Immature natural killer cell (primary cell): Measurements from ENCODE around the gene ZBTB6. TPM values are rescaled to one million over a fixed set of nuclear protein-coding genes. Genes with fewer than 3 reads are reported as not detected.
"Not testable (repeated sequence)": the region's sequence is repeated elsewhere in the genome, so short reads cannot be mapped to it uniquely, and the experiment has no call there.

Experiments used
- DNase-seq, 3 donors: peaks; one replicate each; pipeline ENCODE4 v3.0.0; 2022; ENCODE audit warnings: mixed read lengths in 1 of 3
- H3K27ac Mint-ChIP-seq, 6 donors: one replicate each; pipeline ENCODE4 v1.8.0; 2020; ENCODE audit warnings: mixed read lengths in 6 of 6, mild to moderate bottlenecking in 5 of 6, inconsistent platforms in 4 of 6, moderate library complexity in 3 of 6
- H3K27me3 Mint-ChIP-seq, 3 donors: one replicate each; pipeline ENCODE4 v1.8.0; 2020 to 2021; ENCODE audit warnings: low read depth in 3 of 3, mild to moderate bottlenecking in 3 of 3, mixed read lengths in 3 of 3, moderate library complexity in 3 of 3, inconsistent platforms in 1 of 3
- H3K36me3 Mint-ChIP-seq, 3 donors: one replicate each; pipeline ENCODE4 v1.8.0; 2020; ENCODE audit warnings: mixed read lengths in 3 of 3, inconsistent platforms in 2 of 3, mild to moderate bottlenecking in 2 of 3
- H3K4me1 Mint-ChIP-seq, 2 donors: one replicate each; pipeline ENCODE4 v1.8.0; 2020; ENCODE audit warnings: inconsistent platforms in 2 of 2, mild to moderate bottlenecking in 2 of 2, mixed read lengths in 2 of 2, moderate library complexity in 1 of 2
- H3K4me3 Mint-ChIP-seq, 5 donors: one replicate each; pipeline ENCODE4 v1.8.0; 2020; ENCODE audit warnings: mild to moderate bottlenecking in 5 of 5, mixed read lengths in 5 of 5, inconsistent platforms in 3 of 5, moderate library complexity in 3 of 5
- H3K9me3 Mint-ChIP-seq, 6 donors: one replicate each; pipeline ENCODE4 v1.8.0; 2020; ENCODE audit warnings: mild to moderate bottlenecking in 6 of 6, mixed read lengths in 6 of 6, inconsistent platforms in 4 of 6, moderate library complexity in 3 of 6
- polyA plus RNA-seq, 3 donors: library from polyadenylated mRNA; unstranded; fragments of 300-500 nt; fragmentation: Illumina TruSeq; gene quantifications; one replicate each; pipeline ENCODE4 v1.2.3, GENCODE V29; 2021

Gene ZBTB6
- polyA plus RNA-seq, 3 donors from 2014 or later, result 2.3 to 2.6 TPM; not detected in 1

DNA sequence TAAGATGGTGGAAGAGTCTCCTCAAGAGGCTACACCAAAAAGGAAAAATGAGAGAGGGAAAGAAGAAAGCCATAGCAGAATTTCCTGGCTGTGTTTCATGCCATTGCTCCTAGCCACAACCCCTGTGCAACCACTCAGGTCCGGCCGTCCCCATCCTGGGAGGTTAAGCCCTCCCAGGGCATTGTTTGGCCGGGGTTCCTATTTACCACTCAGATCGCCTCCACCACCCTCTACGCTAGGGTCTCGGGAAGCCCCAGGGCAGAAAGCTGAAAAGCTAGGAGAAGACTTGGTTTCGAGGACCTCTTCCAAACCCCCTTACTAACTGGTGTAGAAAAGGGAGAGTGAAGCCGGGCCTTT is 8.7 kb downstream of the ZBTB6 start:
- Mint-ChIP-seq H3K9me3 (no peaks in the 10 kb centered on the region), H3K4me1 (peaks cover 42 to 55% of the 10 kb centered on the region in 2 donors), H3K36me3 (peaks cover 0 to 6% (median 4%) of the 10 kb centered on the region in 3 donors), H3K4me3 (peak overlapping the region; percentile 82 to 93 (median 93)), H3K27me3 (peaks cover 4 to 10% (median 6%) of the 10 kb centered on the region in 3 donors), H3K27ac (peak overlapping the region; percentile 82 to 96 (median 92))
- peak in 1 of 3 donors; percentile 26 for DNase-seq

DNA sequence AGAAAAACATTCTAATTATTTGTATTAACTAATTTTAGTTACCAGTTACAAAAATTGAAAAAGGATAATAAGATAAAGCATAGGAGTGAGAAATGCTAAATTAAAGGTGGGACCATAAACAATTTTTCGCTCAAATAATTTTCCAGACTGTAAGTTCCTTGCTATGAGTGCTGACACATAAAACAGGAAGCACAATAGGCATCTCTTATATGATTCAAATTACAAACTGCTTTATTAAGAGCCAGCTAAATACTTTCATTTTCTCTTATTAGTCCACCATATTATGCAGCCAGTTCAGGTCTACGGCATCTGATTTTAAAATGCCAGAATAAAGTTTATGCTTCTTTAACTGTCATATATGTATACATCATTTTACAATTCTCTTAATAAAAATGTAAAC is 12.3 kb downstream of the ZBTB6 start:
- Mint-ChIP-seq H3K27ac (peak overlapping the region; percentile 79 to 95 (median 90)), H3K9me3 (no peaks in the 10 kb centered on the region), H3K4me1 (peaks cover 61 to 83% of the 10 kb centered on the region in 2 donors), H3K4me3 (peak overlapping the region; percentile 57 to 84 (median 75)), H3K27me3 (peaks cover 4 to 10% (median 6%) of the 10 kb centered on the region in 3 donors), H3K36me3 (peaks cover 0 to 7% (median 4%) of the 10 kb centered on the region in 3 donors)
- DNase-seq, result peak; percentile 24 to 43 (median 35)

DNA sequence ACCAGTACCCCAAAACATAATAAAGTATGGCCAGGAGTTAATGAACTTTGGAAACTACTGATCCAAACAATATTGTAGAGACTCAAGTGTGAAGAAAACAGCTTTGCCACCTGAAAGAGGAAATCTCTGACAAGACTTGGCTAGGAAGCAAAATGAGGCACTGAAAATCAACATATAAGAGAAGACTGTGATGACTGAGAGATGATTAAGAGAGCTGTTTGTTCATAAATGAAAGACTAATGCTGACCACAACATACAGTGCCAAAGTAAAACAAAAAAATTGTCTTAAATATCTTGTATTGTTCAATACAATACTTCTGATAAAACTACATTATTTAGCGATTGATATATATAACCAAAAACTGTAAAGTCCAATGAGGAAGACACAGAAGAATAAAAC is 15.2 kb downstream of the ZBTB6 start:
- H3K4me3 Mint-ChIP-seq, result peak overlapping the region in 1 of 5 donors; percentile 21
- peaks cover 0 to 2% (median 0%) of the 10 kb centered on the region in 3 donors for H3K27me3 Mint-ChIP-seq
- H3K9me3 Mint-ChIP-seq, result no peaks in the 10 kb centered on the region
- peak overlapping the region in 5 of 6 donors; percentile 11 to 88 (median 58) for H3K27ac Mint-ChIP-seq
- DNase-seq, result no peak
- H3K36me3 Mint-ChIP-seq, result peaks cover 0 to 14% (median 4%) of the 10 kb centered on the region in 3 donors
- peaks cover 40 to 64% of the 10 kb centered on the region in 2 donors for H3K4me1 Mint-ChIP-seq

DNA sequence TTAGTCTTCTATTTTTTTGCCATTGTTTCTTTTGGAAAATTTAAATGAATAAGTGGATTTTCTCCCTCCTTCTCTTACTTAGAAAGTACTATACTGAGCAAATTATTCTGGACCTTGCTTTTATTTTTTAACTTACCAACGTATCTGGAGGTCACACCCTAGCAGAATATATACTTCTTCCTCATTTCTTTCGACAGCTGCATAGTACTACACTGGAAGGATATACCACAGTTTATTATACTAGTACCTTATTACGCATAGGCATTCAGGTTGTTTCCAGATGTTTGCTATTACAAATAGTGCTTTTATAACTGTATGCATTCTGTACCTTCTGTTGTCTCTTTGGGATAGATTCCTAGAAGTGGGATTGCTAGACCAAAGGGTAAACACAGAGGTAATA is 24.6 kb downstream of the ZBTB6 start:
- H3K27ac Mint-ChIP-seq, result peak overlapping the region in 1 of 6 donors; percentile 22
- H3K9me3 Mint-ChIP-seq, result no peaks in the 10 kb centered on the region
- no peak overlapping the region for H3K4me3 Mint-ChIP-seq
- no peak for DNase-seq
- H3K36me3 Mint-ChIP-seq, result peaks cover 4 to 28% (median 24%) of the 10 kb centered on the region in 3 donors
- H3K27me3 Mint-ChIP-seq, result peaks cover 0 to 3% (median 2%) of the 10 kb centered on the region in 3 donors
- peaks cover 4 to 7% of the 10 kb centered on the region in 2 donors for H3K4me1 Mint-ChIP-seq

DNA sequence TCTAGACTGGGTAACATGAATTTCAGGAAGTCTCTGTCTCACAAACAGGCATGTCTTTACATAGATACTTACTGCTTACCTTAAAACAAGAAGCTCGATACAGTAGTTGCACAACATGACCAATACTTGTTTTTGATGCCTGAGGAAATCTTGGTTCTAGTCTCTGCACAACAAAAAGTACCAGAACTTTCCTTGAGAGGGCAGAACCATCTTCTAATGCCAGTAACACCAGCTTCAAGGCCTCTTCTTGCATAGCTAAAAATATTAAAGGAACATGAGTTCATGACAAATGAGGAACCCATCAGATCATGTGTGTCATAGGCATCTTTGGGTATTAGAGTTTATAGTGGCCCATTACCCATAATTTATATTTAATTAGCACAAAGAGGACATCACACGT is 30.0 kb downstream of the ZBTB6 start:
- Mint-ChIP-seq H3K27ac (no peak overlapping the region), H3K36me3 (peaks cover 4 to 38% (median 19%) of the 10 kb centered on the region in 3 donors), H3K9me3 (no peaks in the 10 kb centered on the region), H3K4me1 (no peaks in the 10 kb centered on the region), H3K27me3 (no peaks in the 10 kb centered on the region), H3K4me3 (no peak overlapping the region)
- no peak for DNase-seq

DNA sequence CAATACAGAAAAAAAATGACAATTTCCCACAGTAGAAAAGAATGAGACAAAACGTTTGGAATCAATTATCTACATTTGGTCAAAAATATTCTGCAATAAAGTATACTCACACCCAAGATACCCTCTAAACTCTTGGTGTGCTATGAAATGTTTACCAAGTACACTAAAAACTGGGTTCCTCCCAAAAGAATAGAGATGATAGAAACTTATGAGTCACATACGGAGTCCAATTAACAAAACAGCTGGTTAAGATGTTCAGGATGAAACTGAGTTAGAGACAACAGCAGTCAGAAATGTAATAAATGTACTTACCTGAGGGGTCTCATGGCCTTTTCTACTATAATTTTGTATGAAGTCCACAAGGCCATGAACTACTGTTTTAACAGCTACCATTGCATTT is 33.7 kb downstream of the ZBTB6 start:
- H3K4me3 Mint-ChIP-seq, result no peak overlapping the region
- H3K36me3 Mint-ChIP-seq, result peaks cover 11 to 53% (median 33%) of the 10 kb centered on the region in 3 donors

DNA sequence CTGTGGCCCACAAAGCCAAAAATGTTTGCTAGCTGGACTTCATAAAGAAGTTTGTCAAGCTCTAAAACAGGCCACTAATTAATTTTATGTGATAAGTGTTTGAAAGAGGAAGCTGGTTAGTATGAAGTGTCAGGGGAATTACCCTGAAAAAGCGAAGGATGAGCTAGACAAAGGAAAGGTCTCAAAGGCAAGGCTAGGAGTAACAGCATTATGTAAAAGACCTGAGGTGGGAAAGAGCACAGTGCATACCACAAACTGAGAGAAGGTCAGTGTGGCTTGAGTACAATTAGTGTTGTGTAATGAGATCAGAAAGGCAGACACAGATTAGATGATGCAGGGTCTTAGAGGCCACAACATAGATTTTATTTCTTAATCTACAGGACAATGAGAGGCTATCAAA is 37.6 kb downstream of the ZBTB6 start:
- peaks cover 16 to 55% (median 31%) of the 10 kb centered on the region in 3 donors for H3K36me3 Mint-ChIP-seq
- no peaks in the 10 kb centered on the region for H3K9me3 Mint-ChIP-seq
- H3K4me3 Mint-ChIP-seq, result no peak overlapping the region
- H3K27me3 Mint-ChIP-seq, result peaks cover 0 to 2% (median 0%) of the 10 kb centered on the region in 3 donors
- peak overlapping the region in 4 of 6 donors; percentile 4 to 81 (median 16) for H3K27ac Mint-ChIP-seq
- no peak for DNase-seq
- peaks cover 1 to 10% of the 10 kb centered on the region in 2 donors for H3K4me1 Mint-ChIP-seq

More for the DNA sequence above, 33.7 kb downstream of the ZBTB6 start:
- Mint-ChIP-seq H3K9me3 (no peaks in the 10 kb centered on the region), H3K27ac (no peak overlapping the region), H3K4me1 (peaks cover 1 to 10% of the 10 kb centered on the region in 2 donors), H3K27me3 (peaks cover 0 to 2% (median 0%) of the 10 kb centered on the region in 3 donors)
- DNase-seq, result no peak

DNA sequence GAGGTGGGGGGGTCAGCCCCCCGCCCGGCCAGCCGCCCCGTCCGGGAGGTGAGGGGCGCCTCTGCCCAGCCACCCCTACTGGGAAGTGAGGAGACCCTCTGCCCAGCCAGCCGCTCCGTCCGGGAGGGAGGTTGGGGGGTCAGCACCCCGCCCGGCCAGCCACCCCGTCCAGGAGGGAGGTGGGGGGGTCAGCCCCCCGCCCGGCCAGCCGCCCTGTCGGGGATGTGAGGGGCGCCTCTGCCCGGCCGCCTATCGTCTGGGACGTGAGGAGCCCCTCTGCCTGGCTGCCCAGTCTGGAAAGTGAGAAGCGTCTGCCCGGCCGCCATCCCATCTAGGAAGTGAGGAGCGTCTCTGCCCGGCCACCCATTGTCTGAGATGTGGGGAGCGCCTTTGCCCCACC is 45.8 kb downstream of the ZBTB6 start:
- not testable (repeated sequence) for H3K27me3 Mint-ChIP-seq, H3K9me3 Mint-ChIP-seq, DNase-seq, H3K4me1 Mint-ChIP-seq, H3K4me3 Mint-ChIP-seq, H3K27ac Mint-ChIP-seq
- peaks cover 0 to 28% (median 7%) of the 10 kb centered on the region in 3 donors for H3K36me3 Mint-ChIP-seq

DNA sequence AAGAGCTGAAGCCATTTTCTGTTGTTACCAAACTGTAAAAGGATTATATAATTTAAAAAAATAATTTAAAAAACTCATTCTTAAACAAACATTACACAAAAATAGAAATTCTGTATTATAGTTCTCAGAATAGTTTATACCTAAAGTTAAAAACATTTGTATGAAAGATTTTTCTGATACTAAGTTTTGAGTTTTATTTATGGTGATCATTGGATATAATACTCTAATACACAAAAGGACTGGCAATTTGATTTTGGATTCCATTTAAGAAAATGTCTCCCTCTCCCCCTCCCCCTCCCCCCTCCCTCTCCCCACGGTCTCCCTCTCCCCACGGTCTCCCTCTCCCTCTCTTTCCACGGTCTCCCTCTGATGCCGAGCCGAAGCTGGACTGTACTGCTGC is 47.0 kb downstream of the ZBTB6 start:
- Mint-ChIP-seq H3K36me3 (peaks cover 0 to 22% (median 7%) of the 10 kb centered on the region in 3 donors), H3K4me3 (no peak overlapping the region), H3K27ac (peak overlapping the region in 1 of 6 donors; percentile 75), H3K9me3 (no peaks in the 10 kb centered on the region), H3K27me3 (no peaks in the 10 kb centered on the region), H3K4me1 (peaks cover 0 to 11% of the 10 kb centered on the region in 2 donors)
- no peak for DNase-seq

DNA sequence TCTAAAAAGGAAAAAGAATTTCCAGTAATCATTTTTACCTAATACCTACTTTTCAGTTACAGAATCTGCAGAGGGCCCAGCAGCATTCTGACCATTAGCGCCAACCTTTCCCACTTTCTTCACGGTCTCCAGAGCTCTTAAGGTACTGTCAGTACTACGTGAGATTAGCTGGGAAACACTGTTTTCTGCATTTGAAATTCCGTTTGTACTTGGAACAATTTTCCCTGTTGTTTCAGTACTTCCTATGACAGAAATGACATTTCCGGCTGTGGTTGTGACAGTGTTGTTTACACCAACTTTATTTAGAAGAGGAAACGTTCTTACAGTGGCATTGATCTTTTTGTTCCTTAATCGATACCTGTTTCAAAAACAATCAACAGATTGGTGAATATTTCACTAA is 47.8 kb downstream of the ZBTB6 start:
- no peaks in the 10 kb centered on the region for H3K27me3 Mint-ChIP-seq
- peak overlapping the region in 2 of 6 donors; percentile 29 to 42 for H3K27ac Mint-ChIP-seq
- H3K4me3 Mint-ChIP-seq, result no peak overlapping the region
- no peak for DNase-seq
- H3K4me1 Mint-ChIP-seq, result peaks cover 0 to 11% of the 10 kb centered on the region in 2 donors
- H3K9me3 Mint-ChIP-seq, result no peaks in the 10 kb centered on the region
- H3K36me3 Mint-ChIP-seq, result peaks cover 0 to 17% (median 7%) of the 10 kb centered on the region in 3 donors

DNA sequence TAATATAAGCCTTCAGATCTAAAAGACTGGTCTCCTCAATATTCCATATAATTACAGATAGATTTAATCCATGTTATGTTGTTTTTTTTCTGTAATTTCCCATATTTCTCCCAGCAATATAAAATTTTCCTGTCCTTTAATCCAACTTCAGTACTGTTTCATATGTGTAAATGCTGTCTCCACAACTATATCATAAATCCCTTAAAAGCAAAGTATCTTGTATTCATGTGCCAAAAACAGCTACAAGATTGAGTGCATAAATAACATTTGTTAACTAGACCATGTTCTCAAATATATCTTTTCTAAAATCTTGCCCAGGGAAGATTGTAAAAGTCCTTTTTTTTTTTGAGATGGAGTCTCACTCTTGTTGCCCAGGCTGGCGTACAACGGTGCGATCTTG is 49.7 kb downstream of the ZBTB6 start:
- peaks cover 4 to 19% (median 15%) of the 10 kb centered on the region in 3 donors for H3K36me3 Mint-ChIP-seq
- no peak overlapping the region for H3K4me3 Mint-ChIP-seq
- DNase-seq, result no peak
- H3K9me3 Mint-ChIP-seq, result no peaks in the 10 kb centered on the region
- peaks cover 0 to 11% of the 10 kb centered on the region in 2 donors for H3K4me1 Mint-ChIP-seq
- no peaks in the 10 kb centered on the region for H3K27me3 Mint-ChIP-seq
- H3K27ac Mint-ChIP-seq, result peak overlapping the region in 3 of 6 donors; percentile 1 to 30 (median 13)

DNA sequence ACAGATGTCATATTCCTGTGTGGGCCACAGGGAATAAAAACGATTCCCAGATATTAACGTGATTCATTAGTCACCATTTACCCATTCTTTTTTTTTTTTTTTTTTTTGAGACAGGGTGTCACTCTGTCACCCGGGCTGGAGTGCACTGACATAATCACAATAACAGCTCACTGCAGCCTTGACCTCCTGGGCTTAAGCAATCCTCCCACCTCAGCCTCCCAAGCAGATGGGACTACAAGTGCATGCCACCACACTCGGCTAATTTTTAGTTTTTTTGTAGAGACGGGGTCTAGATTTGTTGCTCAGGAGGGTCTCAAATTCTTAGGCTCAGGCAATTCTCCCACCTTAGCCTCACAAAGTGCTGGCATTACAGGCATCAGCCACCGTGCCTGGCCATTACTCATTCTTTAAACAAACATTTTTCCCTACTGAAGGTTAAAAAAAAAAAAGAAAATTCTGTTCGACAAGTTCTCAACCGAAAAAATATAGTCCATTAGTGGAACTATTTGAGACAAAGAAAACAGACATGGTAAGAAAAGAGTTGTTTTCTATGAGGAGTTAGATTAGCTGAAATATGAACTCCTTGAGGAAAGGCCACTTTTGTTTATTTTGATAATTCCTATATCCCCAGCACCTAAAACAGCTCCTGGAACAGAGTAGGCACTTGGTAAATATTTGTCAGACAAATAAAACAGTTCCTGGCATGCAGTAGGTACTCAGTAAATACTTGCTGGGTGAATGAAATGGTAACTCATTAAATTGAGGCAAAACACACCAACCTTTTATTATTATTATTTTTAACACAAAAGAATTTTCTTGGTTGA is 52.6 kb downstream of the ZBTB6 start:
- no peaks in the 10 kb centered on the region for H3K27me3 Mint-ChIP-seq
- DNase-seq, result no peak
- H3K36me3 Mint-ChIP-seq, result peaks cover 10 to 37% (median 25%) of the 10 kb centered on the region in 3 donors
- H3K4me3 Mint-ChIP-seq, result no peak overlapping the region
- H3K27ac Mint-ChIP-seq, result no peak overlapping the region
- no peaks in the 10 kb centered on the region for H3K9me3 Mint-ChIP-seq
- H3K4me1 Mint-ChIP-seq, result peaks cover 0 to 6% of the 10 kb centered on the region in 2 donors
